NT2/D1 (cell line): Measurements from ENCODE around the gene HSPB3.

Experiments used
- SUZ12 ChIP-seq: IDR thresholded peaks from 2 replicates; pipeline ENCODE4 v1.6.1; 2011; ENCODE audit not compliant: insufficient read length, insufficient read depth; ENCODE audit errors: extremely low read depth
- ZNF274 ChIP-seq: IDR thresholded peaks from 2 replicates; pipeline ENCODE4 v1.6.1; 2011; ENCODE audit warnings: mild to moderate bottlenecking, low read depth, low read length

GRCh38 chr5:54421976-54422375 is 33.5 kb upstream of the HSPB3 start:
- TF ChIP-seq ZNF274 (no peak), SUZ12 (no peak)
